HT1080 (cell line): ENCODE data around the gene HECTD1. TPM values are rescaled to one million over a fixed set of nuclear protein-coding genes. Genes with fewer than 3 reads are reported as not detected.
"Not testable (repeated sequence)": the region's sequence is repeated elsewhere in the genome, so short reads cannot be mapped to it uniquely, and the experiment has no call there.

Experiments used
- DNase-seq: peaks from one replicate; pipeline ENCODE4 v3.0.0-alpha.2; 2015; ENCODE audit warnings: low read depth
- small RNA-seq: library from RNA; depleted of rRNA; stranded (forward); fragments of <200 nt; gene quantifications from one replicate; pipeline ENCODE3, GENCODE V24; 2014
- total RNA-seq: library from RNA; depleted of rRNA; stranded (reverse); fragments of >200 nt; shearing (Covaris generic); gene quantifications from 2 replicates; pipeline ENCODE4 v1.2.3, GENCODE V29; 2014; rRNA removed

The HECTD1 gene
- total RNA-seq, 1 experiment from 2014 or later: 73.9 TPM

GRCh38 chr14:31057035-31057434 lies 150.6 kb downstream of the HECTD1 start:
- no peak for DNase-seq

GRCh38 chr14:31052905-31053586 lies 154.5 kb downstream of the HECTD1 start:
- not testable (repeated sequence) for DNase-seq

GRCh38 chr14:31051511-31051910 lies 156.1 kb downstream of the HECTD1 start:
- DNase-seq: no peak

- no peak for DNase-seq
Measured at GRCh38 chr14:31051023-31051422, 156.6 kb downstream of the HECTD1 start.

Small RNA genes lying within 50 kb of the gene (small RNA-seq; reads per million reads assigned to genes)
- gene RF00019: not detected
- gene RNU6-541P: not detected

Other genes with a start within 250 kb of the HECTD1 start
- 7.2 and 8.0 TPM in 2 replicates for gene AP4S1, start 182.1 kb downstream of the HECTD1 start, total RNA-seq
- 24.5 and 33.6 TPM in 2 replicates for gene STRN3, start 181.4 kb downstream of the HECTD1 start, total RNA-seq
- gene HEATR5A, start 212.8 kb upstream of the HECTD1 start, total RNA-seq: 9.9 and 13.2 TPM in 2 replicates
- gene DTD2, start 249.7 kb upstream of the HECTD1 start, total RNA-seq: 34.2 and 49.8 TPM in 2 replicates